IMR-90 (cell line): ENCODE measurements around the gene C11orf21. TPM values are rescaled to one million over a fixed set of nuclear protein-coding genes. Genes with fewer than 3 reads are reported as not detected.

Experiments used
- ATAC-seq: fragments of 200-7000 bp; cut with Tn5 transposase; 2 replicates; pipeline ENCODE4 v1.9.1; 2020; ENCODE audit warnings: low read depth, mild to moderate bottlenecking, moderate library complexity
- BruUV-seq: library from RNA; stranded (reverse); fragments of 400-500 nt; replicated peaks from 2 replicates; lab custom pipeline; 2021; lab: Mats Ljungman, UMichigan
- CTCF ChIA-PET: fragments of 300-600 bp; formaldehyde crosslinking; extraction: SDS; loops from one replicate; lab custom pipeline; 2021; ENCODE audit warnings: antibody characterized with exemption; lab: Yijun Ruan, JAX
- POLR2A ChIA-PET: fragments of 300-600 bp; sonication (Branson Sonifier 250); formaldehyde crosslinking; loops from one replicate; lab custom pipeline; 2022; ENCODE audit warnings: antibody characterized with exemption; ENCODE audit not compliant: unreplicated experiment; lab: Charles Lee
- DNase-seq: peaks from one replicate; pipeline ENCODE4 v3.0.0; 2013
- H2AFZ ChIP-seq: replicated peaks from 2 replicates; pipeline ENCODE3; 2013; ENCODE audit warnings: low read length, mild to moderate bottlenecking; ENCODE audit not compliant: poor library complexity
- H2AK5ac ChIP-seq: 2 replicates; pipeline ENCODE4 v1.6.1; 2013; ENCODE audit warnings: low read depth, low read length, inconsistent platforms
- H2AK9ac ChIP-seq: replicated peaks from 2 replicates; pipeline ENCODE3; 2013; ENCODE audit warnings: mild to moderate bottlenecking, low read depth, low read length, moderate library complexity; ENCODE audit not compliant: poor library complexity
- H2BK120ac ChIP-seq: 2 replicates; pipeline ENCODE4 v1.6.1; 2013; ENCODE audit warnings: low read depth, low read length, inconsistent platforms
- H2BK15ac ChIP-seq: 3 replicates; pipeline ENCODE4 v1.6.1; 2013; ENCODE audit warnings: low read depth, low read length, inconsistent platforms
- H2BK20ac ChIP-seq: 2 replicates; pipeline ENCODE4 v1.6.1; 2013; ENCODE audit warnings: low read depth, mild to moderate bottlenecking, inconsistent platforms, low read length, moderate library complexity
- H2BK5ac ChIP-seq: 2 replicates; pipeline ENCODE4 v1.6.1; 2013; ENCODE audit warnings: mild to moderate bottlenecking, low read depth, low read length, inconsistent platforms; ENCODE audit not compliant: poor library complexity, severe bottlenecking
- H3K14ac ChIP-seq: replicated peaks from 2 replicates; pipeline ENCODE4 v1.6.1; 2013; ENCODE audit warnings: low read depth, low read length, inconsistent platforms
- H3K18ac ChIP-seq: 2 replicates; pipeline ENCODE4 v1.6.1; 2013; ENCODE audit warnings: low read depth, low read length, control low read depth
- H3K23ac ChIP-seq: 2 replicates; pipeline ENCODE4 v1.6.1; 2013; ENCODE audit warnings: low read depth, low read length, inconsistent platforms
- H3K27ac ChIP-seq: 2 replicates; pipeline ENCODE4 v1.5.1; 2013; ENCODE audit warnings: mild to moderate bottlenecking, control low read depth, low read length; ENCODE audit not compliant: insufficient read depth
- H3K27me3 ChIP-seq: 2 replicates; pipeline ENCODE4 v1.6.1; 2013; ENCODE audit warnings: low read length; ENCODE audit not compliant: control insufficient read depth, insufficient read depth
- H3K36me3 ChIP-seq: 2 replicates; pipeline ENCODE4 v1.6.1; 2013; ENCODE audit warnings: low read length, mixed read lengths; ENCODE audit not compliant: control insufficient read depth, insufficient read depth
- H3K4ac ChIP-seq: 2 replicates; pipeline ENCODE4 v1.6.1; 2013; ENCODE audit warnings: low read depth, low read length, inconsistent platforms
- H3K4me1 ChIP-seq: 2 replicates; pipeline ENCODE4 v1.6.1; 2013; ENCODE audit warnings: low read length, mixed read lengths; ENCODE audit not compliant: control insufficient read depth, insufficient read depth
- H3K4me2 ChIP-seq: 2 replicates; pipeline ENCODE4 v1.6.1; 2013; ENCODE audit warnings: low read depth, mild to moderate bottlenecking, control low read depth, low read length, moderate library complexity
- H3K4me3 ChIP-seq: 2 replicates; pipeline ENCODE4 v1.5.1; 2013; ENCODE audit warnings: low read depth, mild to moderate bottlenecking, control low read depth, low read length, moderate library complexity; ENCODE audit not compliant: insufficient read depth
- H3K56ac ChIP-seq: 2 replicates; pipeline ENCODE4 v1.6.1; 2013; ENCODE audit warnings: low read length, inconsistent platforms; ENCODE audit not compliant: insufficient read depth; ENCODE audit errors: extremely low read depth
- H3K79me1 ChIP-seq, 2 experiments: 2 replicates each; pipeline ENCODE4 v1.6.1; 2013; ENCODE audit warnings: low read length in 2 of 2, inconsistent platforms in 1 of 2, low read depth in 1 of 2
- H3K9ac ChIP-seq: 2 replicates; pipeline ENCODE4 v1.6.1; 2013; ENCODE audit warnings: low read depth, low read length, control low read depth
- H3K9me1 ChIP-seq: 2 replicates; pipeline ENCODE4 v1.6.1; 2013; ENCODE audit warnings: low read length, inconsistent platforms; ENCODE audit not compliant: insufficient read depth
- H3K9me3 ChIP-seq: 2 replicates; pipeline ENCODE4 v1.6.1; 2013; ENCODE audit warnings: low read length; ENCODE audit not compliant: control insufficient read depth, insufficient read depth
- H4K20me1 ChIP-seq: 2 replicates; pipeline ENCODE4 v1.6.1; 2013; ENCODE audit warnings: low read length, inconsistent platforms; ENCODE audit not compliant: insufficient read depth
- H4K5ac ChIP-seq: 2 replicates; pipeline ENCODE4 v1.6.1; 2013; ENCODE audit warnings: mild to moderate bottlenecking, low read depth, low read length, control low read depth
- H4K8ac ChIP-seq, 2 experiments: 2 replicates each; pipeline ENCODE4 v1.6.1; 2013; ENCODE audit warnings: low read depth in 2 of 2, low read length in 2 of 2, control low read depth in 1 of 2, inconsistent platforms in 1 of 2
- H4K91ac ChIP-seq: 2 replicates; pipeline ENCODE4 v1.6.1; 2013; ENCODE audit warnings: low read depth, low read length, inconsistent platforms; ENCODE audit not compliant: insufficient read depth
- BHLHE40 ChIP-seq: fragments of 150-350 bp; IDR thresholded peaks from 2 replicates; pipeline ENCODE4 v1.6.1; 2016; ENCODE audit warnings: mild to moderate bottlenecking, low read depth, low read length
- CEBPB ChIP-seq: IDR thresholded peaks from 2 replicates; pipeline ENCODE4 v1.6.1; 2012; ENCODE audit warnings: low read depth, low read length, improper control_type of control experiment
- FOS ChIP-seq: fragments of 150-350 bp; IDR thresholded peaks from 2 replicates; pipeline ENCODE4 v1.6.1; 2016; ENCODE audit warnings: low read depth, low read length
- MAFK ChIP-seq: IDR thresholded peaks from 2 replicates; pipeline ENCODE4 v1.6.1; 2012; ENCODE audit warnings: low read depth, low read length, improper control_type of control experiment
- MAZ ChIP-seq: IDR thresholded peaks from 2 replicates; pipeline ENCODE4 v1.6.1; 2012; ENCODE audit warnings: low read depth, mild to moderate bottlenecking, low read length, improper control_type of control experiment, moderate library complexity, borderline replicate concordance
- NFE2L2 ChIP-seq: fragments of 150-350 bp; IDR thresholded peaks from 2 replicates; pipeline ENCODE4 v1.6.1; 2016; ENCODE audit warnings: low read depth, mild to moderate bottlenecking, low read length
- POLR2A ChIP-seq: IDR thresholded peaks from 2 replicates; pipeline ENCODE4 v1.6.1; 2012; ENCODE audit warnings: mild to moderate bottlenecking, low read depth, low read length
- RCOR1 ChIP-seq: IDR thresholded peaks from 2 replicates; pipeline ENCODE4 v1.6.1; 2012; ENCODE audit warnings: mild to moderate bottlenecking, low read length, improper control_type of control experiment; ENCODE audit not compliant: insufficient replicate concordance
- SMC3 ChIP-seq: fragments of 150-350 bp; IDR thresholded peaks from 2 replicates; pipeline ENCODE4 v1.6.1; 2016; ENCODE audit warnings: low read depth, mild to moderate bottlenecking, antibody characterized with exemption, low read length, moderate library complexity
- WGBS, 2 experiments: methylation state at CpG; one replicate each; pipeline versions ENCODE4 v1.1.5 to v1.1.7; 2013; ENCODE audit warnings: missing lambda C conversion rate in 2 of 2; ENCODE audit not compliant: insufficient read length in 1 of 2; ENCODE audit errors: extremely low coverage in 2 of 2; 5-methylcytosine and 5-hydroxymethylcytosine counted together
- dilution Hi-C: fragments of 300-500 bp; cut with HindIII; formaldehyde crosslinking; loops from one replicate; pipeline ENCODE4 v1.14.3; 2018; ENCODE audit warnings: low sequenced_read_pairs; ENCODE audit not compliant: unreplicated experiment
- in situ Hi-C: fragments of 300-500 bp; cut with MboI; formaldehyde crosslinking; loops from 3 replicates; pipeline ENCODE4 v1.14.3; 2019; ENCODE audit warnings: low sequenced_read_pairs, inconsistent platforms, mixed read lengths
- intact Hi-C: fragments of 100-400 bp; cut with micrococcal nuclease; formaldehyde crosslinking; loops from 2 replicates; pipeline ENCODE4 v1.10.0; 2022
- polyA plus RNA-seq, 3 experiments: library from polyadenylated mRNA; depleted of rRNA; stranded (reverse); fragments of >200 nt; gene quantifications; 2 replicates each; pipeline ENCODE4 v1.2.3, GENCODE V29; 2012; ENCODE audit warnings: low replicate concordance in 1 of 3
- total RNA-seq: library from RNA; depleted of rRNA; stranded (reverse); fragments of >200 nt; gene quantifications from 2 replicates; pipeline ENCODE4 v1.2.3, GENCODE V29; 2012
- TF ChIP-seq, protein P1 (sequence below): fragments of 150-350 bp; IDR thresholded peaks from 2 replicates; pipeline ENCODE4 v1.6.1; 2016; ENCODE audit warnings: low read depth, mild to moderate bottlenecking, low read length, moderate library complexity, borderline replicate concordance
- TF ChIP-seq, protein P2 (sequence below): fragments of 150-350 bp; IDR thresholded peaks from 2 replicates; pipeline ENCODE4 v1.6.1; 2017; ENCODE audit warnings: mild to moderate bottlenecking, antibody characterized with exemption, low read length, low read depth

Gene C11orf21
- total and polyA plus RNA-seq, 2 of the 4 experiments (the other 2 are of a cell fraction), result not detected

DNA sequence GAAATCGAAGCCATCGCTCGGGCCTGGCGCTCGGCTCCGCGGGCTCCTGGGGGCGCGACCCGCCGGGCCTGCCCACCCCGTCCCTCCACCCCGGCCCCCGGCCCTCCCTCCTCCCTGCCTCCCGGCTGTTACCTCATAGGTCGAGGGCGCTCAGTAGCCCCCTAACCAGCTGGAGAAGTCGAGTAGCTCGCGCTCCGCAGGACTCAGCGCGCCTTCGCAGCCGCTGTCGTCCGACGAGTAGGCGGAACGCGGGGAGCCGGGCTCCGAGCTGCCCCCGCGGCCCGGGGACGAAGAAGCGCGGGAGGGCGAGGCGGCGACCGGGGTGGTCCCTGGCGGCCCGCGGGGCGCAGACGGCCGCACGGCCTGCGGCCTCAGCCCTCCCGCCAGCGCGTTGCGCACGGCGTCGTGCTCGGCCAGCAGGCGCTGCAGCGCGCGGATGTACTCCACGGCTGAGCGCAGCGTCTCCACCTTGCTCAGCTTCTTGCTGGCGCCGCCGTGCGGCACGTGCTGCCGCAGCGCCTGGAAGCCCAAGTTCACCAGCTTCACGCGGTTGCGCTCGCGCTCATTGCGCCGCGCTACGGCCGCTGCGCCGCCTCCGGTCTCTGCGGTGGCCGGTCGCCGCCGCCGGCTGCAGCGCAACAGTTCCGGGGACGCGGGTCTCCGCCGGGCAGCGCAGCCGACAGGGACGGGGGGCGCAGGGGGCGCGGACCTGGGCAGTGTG lies 32.0 kb downstream of the C11orf21 start:
- Histone ChIP-seq H3K18ac (no peak overlapping the region), H2AK5ac (no peak overlapping the region), H3K9me1 (no peaks in the 10 kb centered on the region), H3K56ac (no peak overlapping the region), H3K4ac (no peak overlapping the region), H2AK9ac (peak overlapping the region; percentile 55), H2AFZ (peak overlapping the region; percentile 21), H4K91ac (no peak overlapping the region), H3K4me1 (no peaks in the 10 kb centered on the region), H3K14ac (no peak overlapping the region), H3K79me1 (no peaks in the 10 kb centered on the region), H2BK5ac (no peak overlapping the region), H3K9me3 (no peaks in the 10 kb centered on the region), H2BK15ac (no peak overlapping the region), H3K27me3 (peaks cover 78% of the 10 kb centered on the region), H2BK120ac (no peak overlapping the region), H3K36me3 (no peaks in the 10 kb centered on the region), H3K4me3 (no peak overlapping the region), H4K20me1 (no peaks in the 10 kb centered on the region), H4K8ac (no peak overlapping the region), H2BK20ac (no peak overlapping the region), H3K27ac (no peak overlapping the region), H3K4me2 (no peak overlapping the region), H4K5ac (no peak overlapping the region), H3K23ac (no peak overlapping the region), H3K9ac (no peak overlapping the region)
- 3% methylated on average over 62 of the region's 104 CpGs; no CpG with 5 or more reads in 1 of the 2 experiments for WGBS, 2 experiments
- DNase-seq, result peak; percentile 55
- no TSS peak for BruUV-seq
- POLR2A ChIA-PET, result no interaction called here
- TF ChIP-seq, protein P1, sequence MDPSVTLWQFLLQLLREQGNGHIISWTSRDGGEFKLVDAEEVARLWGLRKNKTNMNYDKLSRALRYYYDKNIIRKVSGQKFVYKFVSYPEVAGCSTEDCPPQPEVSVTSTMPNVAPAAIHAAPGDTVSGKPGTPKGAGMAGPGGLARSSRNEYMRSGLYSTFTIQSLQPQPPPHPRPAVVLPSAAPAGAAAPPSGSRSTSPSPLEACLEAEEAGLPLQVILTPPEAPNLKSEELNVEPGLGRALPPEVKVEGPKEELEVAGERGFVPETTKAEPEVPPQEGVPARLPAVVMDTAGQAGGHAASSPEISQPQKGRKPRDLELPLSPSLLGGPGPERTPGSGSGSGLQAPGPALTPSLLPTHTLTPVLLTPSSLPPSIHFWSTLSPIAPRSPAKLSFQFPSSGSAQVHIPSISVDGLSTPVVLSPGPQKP, result no peak
- no peak for TF ChIP-seq FOS
- peak; percentile 79 for TF ChIP-seq BHLHE40
- TF ChIP-seq, protein P2, sequence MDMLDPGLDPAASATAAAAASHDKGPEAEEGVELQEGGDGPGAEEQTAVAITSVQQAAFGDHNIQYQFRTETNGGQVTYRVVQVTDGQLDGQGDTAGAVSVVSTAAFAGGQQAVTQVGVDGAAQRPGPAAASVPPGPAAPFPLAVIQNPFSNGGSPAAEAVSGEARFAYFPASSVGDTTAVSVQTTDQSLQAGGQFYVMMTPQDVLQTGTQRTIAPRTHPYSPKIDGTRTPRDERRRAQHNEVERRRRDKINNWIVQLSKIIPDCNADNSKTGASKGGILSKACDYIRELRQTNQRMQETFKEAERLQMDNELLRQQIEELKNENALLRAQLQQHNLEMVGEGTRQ, result peak; percentile 33; the same call in 1 of the 2 replicates
- no peak for TF ChIP-seq POLR2A
- TF ChIP-seq NFE2L2, result no peak
- TF ChIP-seq RCOR1, result no peak
- TF ChIP-seq MAFK, result no peak
- no peak for TF ChIP-seq SMC3
- no peak for TF ChIP-seq MAZ
- TF ChIP-seq CEBPB, result no peak
- peak; percentile 76 for ATAC-seq
- CTCF ChIA-PET, result no interaction called here
- dilution Hi-C loops, result no loop called here
- in situ Hi-C loops, result no loop called here
- intact Hi-C loops, result no loop called here
